CD14-positive monocyte (primary cell): ENCODE data around the gene NDRG3. TPM values are rescaled to one million over a fixed set of nuclear protein-coding genes. Genes with fewer than 3 reads are reported as not detected.

Source experiments
- DNase-seq, 3 donors: peaks; one replicate each; pipeline ENCODE4 v3.0.0-alpha.2; 2011 to 2022
- H2AFZ ChIP-seq: 2 replicates; pipeline ENCODE4 v1.6.0; 2012; ENCODE audit warnings: mild to moderate bottlenecking, low read depth, low read length, inconsistent platforms; ENCODE audit not compliant: insufficient read depth, poor library complexity, severe bottlenecking
- H3K27ac ChIP-seq, 2 donors: 1 replicate in 1 of 2; 2 replicates in 1 of 2; pipeline ENCODE4 v1.5.1; 2012 to 2013; ENCODE audit warnings: low read length in 2 of 2, control low read depth in 1 of 2, inconsistent platforms in 1 of 2, low read depth in 1 of 2, mild to moderate bottlenecking in 1 of 2
- H3K27me3 ChIP-seq, 2 donors: one replicate each; pipeline versions ENCODE4 v1.6.0 to v1.6.1; 2011 to 2013; ENCODE audit warnings: low read length in 2 of 2; ENCODE audit not compliant: control insufficient read depth in 2 of 2, insufficient read depth in 2 of 2
- H3K36me3 ChIP-seq, 2 donors: replicated peaks in 1 of 2; 1 replicate in 1 of 2; 2 replicates in 1 of 2; pipeline versions ENCODE4 v1.5.1 to v1.6.1; 2012 to 2013; ENCODE audit warnings: low read length in 2 of 2, control low read depth in 1 of 2, inconsistent platforms in 1 of 2, mild to moderate bottlenecking in 1 of 2; ENCODE audit not compliant: insufficient read depth in 2 of 2, control insufficient read depth in 1 of 2
- H3K4me1 ChIP-seq, 2 donors: 1 replicate in 1 of 2; 2 replicates in 1 of 2; pipeline versions ENCODE4 v1.5.1 to v1.6.1; 2012 to 2013; ENCODE audit warnings: low read length in 2 of 2, control low read depth in 1 of 2, inconsistent platforms in 1 of 2, mild to moderate bottlenecking in 1 of 2, moderate library complexity in 1 of 2; ENCODE audit not compliant: insufficient read depth in 2 of 2, control insufficient read depth in 1 of 2
- H3K4me2 ChIP-seq: replicated peaks from 2 replicates; pipeline ENCODE3; 2012; ENCODE audit warnings: low read length, moderate library complexity, mild to moderate bottlenecking; ENCODE audit not compliant: poor library complexity, severe bottlenecking; ENCODE audit errors: extremely low read depth
- H3K4me3 ChIP-seq, 3 experiments: fragments of 200-600 bp in 1 of 3; sonication (generic) in 1 of 3; replicated peaks in 1 of 3; 1 replicate in 2 of 3; 2 replicates in 1 of 3; pipeline ENCODE4 v1.5.1; 2011 to 2013; ENCODE audit warnings: low read length in 3 of 3, mild to moderate bottlenecking in 3 of 3, control low read depth in 2 of 3, low read depth in 2 of 3, inconsistent platforms in 1 of 3, moderate library complexity in 1 of 3
- H3K79me2 ChIP-seq: 2 replicates; pipeline ENCODE4 v1.6.0; 2012; ENCODE audit warnings: mild to moderate bottlenecking, control low read depth, inconsistent platforms, low read length, moderate library complexity; ENCODE audit not compliant: insufficient read depth
- H3K9ac ChIP-seq: 2 replicates; pipeline ENCODE4 v1.6.0; 2017; ENCODE audit warnings: low read length, mild to moderate bottlenecking; ENCODE audit not compliant: insufficient read depth, poor library complexity, severe bottlenecking
- H3K9me3 ChIP-seq, 2 donors: replicated peaks in 1 of 2; 1 replicate in 1 of 2; 2 replicates in 1 of 2; pipeline versions ENCODE4 v1.5.1 to v1.6.1; 2012 to 2013; ENCODE audit warnings: low read length in 2 of 2, control low read depth in 1 of 2; ENCODE audit not compliant: control insufficient read depth in 1 of 2, insufficient read depth in 1 of 2
- H4K20me1 ChIP-seq: 2 replicates; pipeline ENCODE4 v1.6.0; 2012; ENCODE audit warnings: mild to moderate bottlenecking, low read length, control low read depth, moderate library complexity; ENCODE audit not compliant: insufficient read depth
- H3K27ac Mint-ChIP-seq, 7 donors: one replicate each; pipeline ENCODE4 v1.8.0; 2020; ENCODE audit warnings: mild to moderate bottlenecking in 7 of 7, mixed read lengths in 7 of 7, moderate library complexity in 6 of 7, inconsistent platforms in 2 of 7
- H3K27me3 Mint-ChIP-seq, 3 donors: one replicate each; pipeline ENCODE4 v1.8.0; 2021 to 2022; ENCODE audit warnings: low read depth in 3 of 3, mild to moderate bottlenecking in 3 of 3, mixed read lengths in 3 of 3, moderate library complexity in 3 of 3, inconsistent platforms in 1 of 3
- H3K36me3 Mint-ChIP-seq, 2 donors: one replicate each; pipeline ENCODE4 v1.8.0; 2020; ENCODE audit warnings: mixed read lengths in 2 of 2, inconsistent platforms in 1 of 2, mild to moderate bottlenecking in 1 of 2
- H3K4me1 Mint-ChIP-seq: one replicate; pipeline ENCODE4 v1.8.0; 2020; ENCODE audit warnings: mild to moderate bottlenecking, mixed read lengths
- H3K4me3 Mint-ChIP-seq, 2 donors: one replicate each; pipeline ENCODE4 v1.8.0; 2020; ENCODE audit warnings: mild to moderate bottlenecking in 2 of 2, mixed read lengths in 2 of 2, moderate library complexity in 1 of 2
- H3K9me3 Mint-ChIP-seq, 7 donors: one replicate each; pipeline ENCODE4 v1.8.0; 2020 to 2022; ENCODE audit warnings: mixed read lengths in 7 of 7, mild to moderate bottlenecking in 6 of 7, moderate library complexity in 6 of 7, inconsistent platforms in 2 of 7
- WGBS: methylation state at CpG from one replicate; pipeline ENCODE4 v1.1.5; 2013; ENCODE audit warnings: missing lambda C conversion rate; ENCODE audit not compliant: insufficient coverage; 5-methylcytosine and 5-hydroxymethylcytosine counted together
- intact Hi-C, 2 donors: fragments of 100-400 bp; cut with micrococcal nuclease; formaldehyde crosslinking; loops; one replicate each; pipeline versions ENCODE4 v1.15.0 to v1.15.1; 2023
- polyA plus RNA-seq, 3 donors: library from polyadenylated mRNA; depleted of rRNA in 1 of 3; unstranded in 2 of 3; stranded (reverse) in 1 of 3; fragments of 300-500 nt in 2 of 3; fragments of >200 nt in 1 of 3; fragmentation: Illumina TruSeq in 2 of 3; gene quantifications; 1 replicate in 2 of 3; 2 replicates in 1 of 3; pipeline ENCODE4 v1.2.3, GENCODE V29; 2012 to 2021
- TF ChIP-seq, protein P1 (sequence below): fragments of 200-600 bp; IDR thresholded peaks from one replicate; pipeline ENCODE4 v1.8.0; 2022; ENCODE audit warnings: antibody characterized with exemption, mild to moderate bottlenecking

The NDRG3 gene
- polyA plus RNA-seq, 3 donors: 16.0 to 23.2 (median 21.7) TPM

DNA sequence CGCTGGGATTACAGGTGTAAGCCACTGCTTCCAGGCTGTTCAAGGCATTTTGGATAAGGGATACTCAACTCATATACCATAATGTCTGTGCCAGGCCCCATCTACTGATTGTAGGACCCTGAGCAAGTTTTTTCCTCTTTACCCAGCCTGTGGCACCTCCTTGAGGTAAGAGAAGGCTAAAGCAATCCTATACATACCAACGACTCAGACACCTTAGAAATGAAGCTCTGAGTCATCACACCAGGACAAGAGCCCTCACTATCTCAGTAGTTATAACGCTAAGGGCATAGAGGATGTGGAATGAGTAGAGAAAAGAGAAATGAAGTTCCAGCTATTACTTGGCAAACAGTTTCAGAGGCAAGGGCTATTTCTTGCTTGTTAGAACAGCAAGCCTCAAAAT is 16.9 kb downstream of the NDRG3 start:
- 100% methylated on average over 1 of the region's 3 CpGs for WGBS
- H3K9me3 Mint-ChIP-seq: peaks cover 0 to 1% (median 0%) of the 10 kb centered on the region in 7 donors

DNA sequence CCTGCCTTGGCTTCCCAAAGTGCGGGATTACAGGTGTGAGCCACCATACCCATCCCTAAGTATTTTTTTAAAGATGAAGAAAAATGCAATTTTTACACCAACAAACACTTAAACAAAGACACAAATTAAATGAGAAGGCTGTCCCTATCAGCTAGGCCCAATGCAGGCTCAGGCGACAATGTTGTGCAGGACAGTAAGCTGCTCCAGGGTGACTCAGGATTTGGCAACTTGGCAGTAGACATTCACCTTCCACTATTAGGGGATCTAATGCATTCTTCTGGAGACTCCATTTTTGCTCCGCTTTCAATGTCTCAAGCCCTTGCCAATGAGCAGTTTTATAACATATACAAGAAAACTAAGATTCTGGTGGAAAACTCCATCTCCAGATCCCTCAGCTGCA is 19.7 kb downstream of the NDRG3 start:
- Histone ChIP-seq H3K27ac (no peak overlapping the region), H2AFZ (no peak overlapping the region), H3K9me3 (no peaks in the 10 kb centered on the region), H3K4me3 (no peak overlapping the region), H3K36me3 (no peaks in the 10 kb centered on the region), H3K9ac (no peak overlapping the region), H3K4me1 (no peaks in the 10 kb centered on the region), H4K20me1 (no peaks in the 10 kb centered on the region), H3K79me2 (no peaks in the 10 kb centered on the region), H3K27me3 (no peaks in the 10 kb centered on the region), H3K4me2 (no peak overlapping the region)
- no peak overlapping the region for H3K27ac Mint-ChIP-seq
- H3K27me3 Mint-ChIP-seq: peaks cover 0 to 2% (median 0%) of the 10 kb centered on the region in 3 donors
- no peaks in the 10 kb centered on the region for H3K4me1 Mint-ChIP-seq
- peaks cover 2 to 6% of the 10 kb centered on the region in 2 donors for H3K36me3 Mint-ChIP-seq
- no peak overlapping the region for H3K4me3 Mint-ChIP-seq
- TF ChIP-seq, protein P1, sequence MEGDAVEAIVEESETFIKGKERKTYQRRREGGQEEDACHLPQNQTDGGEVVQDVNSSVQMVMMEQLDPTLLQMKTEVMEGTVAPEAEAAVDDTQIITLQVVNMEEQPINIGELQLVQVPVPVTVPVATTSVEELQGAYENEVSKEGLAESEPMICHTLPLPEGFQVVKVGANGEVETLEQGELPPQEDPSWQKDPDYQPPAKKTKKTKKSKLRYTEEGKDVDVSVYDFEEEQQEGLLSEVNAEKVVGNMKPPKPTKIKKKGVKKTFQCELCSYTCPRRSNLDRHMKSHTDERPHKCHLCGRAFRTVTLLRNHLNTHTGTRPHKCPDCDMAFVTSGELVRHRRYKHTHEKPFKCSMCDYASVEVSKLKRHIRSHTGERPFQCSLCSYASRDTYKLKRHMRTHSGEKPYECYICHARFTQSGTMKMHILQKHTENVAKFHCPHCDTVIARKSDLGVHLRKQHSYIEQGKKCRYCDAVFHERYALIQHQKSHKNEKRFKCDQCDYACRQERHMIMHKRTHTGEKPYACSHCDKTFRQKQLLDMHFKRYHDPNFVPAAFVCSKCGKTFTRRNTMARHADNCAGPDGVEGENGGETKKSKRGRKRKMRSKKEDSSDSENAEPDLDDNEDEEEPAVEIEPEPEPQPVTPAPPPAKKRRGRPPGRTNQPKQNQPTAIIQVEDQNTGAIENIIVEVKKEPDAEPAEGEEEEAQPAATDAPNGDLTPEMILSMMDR: no peak
- intact Hi-C loops: no loop called here
- H3K9me3 Mint-ChIP-seq: no peaks in the 10 kb centered on the region
- no peak for DNase-seq
- WGBS: 100% methylated on average over 1 of the region's 3 CpGs

More for the DNA sequence above, 16.9 kb downstream of the NDRG3 start:
- Histone ChIP-seq H3K4me1 (no peaks in the 10 kb centered on the region), H4K20me1 (no peaks in the 10 kb centered on the region), H3K4me3 (no peak overlapping the region), H3K9ac (no peak overlapping the region), H3K4me2 (no peak overlapping the region), H3K79me2 (no peaks in the 10 kb centered on the region), H3K36me3 (no peaks in the 10 kb centered on the region), H3K27ac (no peak overlapping the region), H3K27me3 (no peaks in the 10 kb centered on the region), H2AFZ (no peak overlapping the region), H3K9me3 (no peaks in the 10 kb centered on the region)
- H3K36me3 Mint-ChIP-seq: peaks cover 3 to 5% of the 10 kb centered on the region in 2 donors
- no peak overlapping the region for H3K27ac Mint-ChIP-seq
- TF ChIP-seq, protein P1: no peak
- intact Hi-C loops: no loop called here
- H3K4me3 Mint-ChIP-seq: no peak overlapping the region
- H3K27me3 Mint-ChIP-seq: peaks cover 0 to 2% (median 0%) of the 10 kb centered on the region in 3 donors
- DNase-seq: no peak
- H3K4me1 Mint-ChIP-seq: peaks cover 5% of the 10 kb centered on the region
